Endothelial cell of umbilical vein (primary cell): Measurements from ENCODE around the gene CD46. TPM values are rescaled to one million over a fixed set of nuclear protein-coding genes. Genes with fewer than 3 reads are reported as not detected.

Experiments
- BruUV-seq: library from RNA; stranded (reverse); fragments of 400-500 nt; replicated peaks from 2 replicates; lab custom pipeline; 2021; lab: Mats Ljungman, UMichigan
- CTCF ChIA-PET: fragments of 300-600, 350-600 bp; sonication (Branson Sonifier 250); formaldehyde crosslinking; loops from one replicate; lab custom pipeline; 2021; ENCODE audit warnings: antibody characterized with exemption, inconsistent platforms; lab: Charles Lee
- POLR2A ChIA-PET: fragments of 300-600, 350-600 bp; sonication (Branson Sonifier 250); formaldehyde crosslinking; loops from one replicate; lab custom pipeline; 2021; ENCODE audit warnings: antibody characterized with exemption, inconsistent platforms; lab: Charles Lee
- DNase-seq: peaks from one replicate; pipeline ENCODE4 v3.0.0-alpha.2; 2011; ENCODE audit warnings: low read depth, low spot score
- FAIRE-seq: peaks from 2 replicates; lab custom pipeline; 2011; peaks lifted over from hg19 to GRCh38; lab: Jason Lieb, UNC
- H2AFZ ChIP-seq: 2 replicates; pipeline ENCODE4 v1.6.0; 2012; ENCODE audit warnings: low read depth, low read length, control low read depth, inconsistent platforms
- H3K27ac ChIP-seq: 2 replicates; pipeline ENCODE4 v1.5.1; 2011; ENCODE audit warnings: low read depth, mild to moderate bottlenecking, control low read depth, low read length, moderate library complexity; ENCODE audit not compliant: insufficient read depth
- H3K27me3 ChIP-seq, 2 experiments: 2 replicates each; pipeline versions ENCODE4 v1.6.0 to v1.6.1; 2011; ENCODE audit warnings: low read length in 2 of 2, mixed read lengths in 1 of 2; ENCODE audit not compliant: control insufficient read depth in 2 of 2, insufficient read depth in 2 of 2
- H3K36me3 ChIP-seq, 2 experiments: 2 replicates in 1 of 2; 3 replicates in 1 of 2; pipeline ENCODE4 v1.5.1; 2011; ENCODE audit warnings: low read length in 2 of 2, mild to moderate bottlenecking in 1 of 2, moderate library complexity in 1 of 2; ENCODE audit not compliant: control insufficient read depth in 2 of 2, insufficient read depth in 2 of 2; ENCODE audit errors: extremely low read depth in 1 of 2
- H3K4me1 ChIP-seq: 3 replicates; pipeline ENCODE4 v1.5.1; 2011; ENCODE audit warnings: mild to moderate bottlenecking, low read length; ENCODE audit not compliant: control insufficient read depth, insufficient read depth; ENCODE audit errors: extremely low read depth
- H3K4me2 ChIP-seq: 2 replicates; pipeline ENCODE4 v1.6.1; 2011; ENCODE audit warnings: low read length, control low read depth, mixed read lengths; ENCODE audit not compliant: insufficient read depth
- H3K4me3 ChIP-seq, 3 experiments: fragments of 200-600 bp in 1 of 3; sonication (generic), shearing (Covaris generic) in 1 of 3; replicated peaks in 1 of 3; 2 replicates each; pipeline ENCODE4 v1.5.1; 2011 to 2016; ENCODE audit warnings: control low read depth in 3 of 3, low read length in 3 of 3, mild to moderate bottlenecking in 2 of 3, inconsistent platforms in 1 of 3, low read depth in 1 of 3, moderate library complexity in 1 of 3; ENCODE audit not compliant: insufficient read depth in 1 of 3
- H3K79me2 ChIP-seq: 2 replicates; pipeline ENCODE4 v1.6.0; 2012; ENCODE audit warnings: low read length, inconsistent platforms; ENCODE audit not compliant: control insufficient read depth, insufficient read depth
- H3K9ac ChIP-seq: replicated peaks from 2 replicates; pipeline ENCODE3; 2011; ENCODE audit warnings: low read length, control low read depth; ENCODE audit not compliant: insufficient read depth; ENCODE audit errors: extremely low read depth
- H3K9me1 ChIP-seq: replicated peaks from 3 replicates; pipeline ENCODE4 v1.6.0; 2011; ENCODE audit warnings: mild to moderate bottlenecking, low read length; ENCODE audit not compliant: control insufficient read depth, insufficient read depth; ENCODE audit errors: extremely low read depth
- H3K9me3 ChIP-seq: replicated peaks from 2 replicates; pipeline ENCODE4 v1.5.1; 2012; ENCODE audit warnings: low read length, inconsistent platforms; ENCODE audit not compliant: control insufficient read depth, insufficient read depth
- H4K20me1 ChIP-seq: replicated peaks from 2 replicates; pipeline ENCODE3; 2011; ENCODE audit warnings: mild to moderate bottlenecking, low read length; ENCODE audit not compliant: control insufficient read depth, insufficient read depth; ENCODE audit errors: extremely low read depth
- EZH2 ChIP-seq: IDR thresholded peaks from 2 replicates; pipeline ENCODE4 v1.6.1; 2012; ENCODE audit warnings: borderline replicate concordance, low read depth, mild to moderate bottlenecking, moderate library complexity, low read length, inconsistent platforms; ENCODE audit not compliant: severe bottlenecking
- FOS ChIP-seq: IDR thresholded peaks from 2 replicates; pipeline ENCODE4 v1.6.1; 2011; ENCODE audit warnings: mild to moderate bottlenecking, low read length, moderate library complexity, borderline replicate concordance; ENCODE audit not compliant: insufficient read depth
- GATA2 ChIP-seq: IDR thresholded peaks from 2 replicates; pipeline ENCODE4 v1.7.0; 2011; ENCODE audit warnings: low read depth, mild to moderate bottlenecking, moderate library complexity, mixed read lengths, low read length; ENCODE audit not compliant: insufficient read length, insufficient read depth
- JUN ChIP-seq: IDR thresholded peaks from 2 replicates; pipeline ENCODE4 v1.6.1; 2011; ENCODE audit warnings: borderline replicate concordance, low read depth; ENCODE audit not compliant: insufficient read length, insufficient read depth
- MAX ChIP-seq: IDR thresholded peaks from 2 replicates; pipeline ENCODE4 v1.6.1; 2011; ENCODE audit not compliant: insufficient read depth, insufficient read length
- MYC ChIP-seq: IDR thresholded peaks from one replicate; pipeline ENCODE4 v1.6.1; 2011; ENCODE audit warnings: mild to moderate bottlenecking, low read depth, low read length
- POLR2A ChIP-seq: IDR thresholded peaks from 2 replicates; pipeline ENCODE4 v1.6.1; 2012; ENCODE audit warnings: low read depth, mild to moderate bottlenecking, control low read depth, low read length
- POLR2AphosphoS5 ChIP-seq: IDR thresholded peaks from 2 replicates; pipeline ENCODE4 v1.6.1; 2012; ENCODE audit warnings: low read depth, mild to moderate bottlenecking, control low read depth, low read length, moderate library complexity; ENCODE audit not compliant: insufficient read depth
- dilution Hi-C: fragments of 300-500 bp; cut with MboI; formaldehyde crosslinking; loops from one replicate; pipeline ENCODE4 v1.15.0; 2019; ENCODE audit warnings: low sequenced_read_pairs; ENCODE audit not compliant: extremely low pct_ligation_motif_present
- intact Hi-C: fragments of 100-400 bp; cut with micrococcal nuclease; formaldehyde crosslinking; loops from one replicate; pipeline ENCODE4 v1.10.0; 2022
- polyA plus RNA-seq, 4 experiments: library from polyadenylated mRNA; depleted of rRNA in 3 of 4; stranded (reverse) in 3 of 4; unstranded in 1 of 4; fragments of >200 nt; gene quantifications; 2 replicates each; pipeline versions ENCODE4 v1.2.1 to v1.2.3, GENCODE V29; 2011 to 2012; ENCODE audit warnings: missing spikeins in 1 of 4
- total RNA-seq: library from RNA; stranded (reverse); gene quantifications from 2 replicates; pipeline ENCODE4 v1.2.3, GENCODE V29; 2021
- TF ChIP-seq, protein P1 (sequence below), 2 donors: IDR thresholded peaks; 1 replicate in 1 of 2; 2 replicates in 1 of 2; pipeline ENCODE4 v1.5.1; 2011; ENCODE audit warnings: low read length in 2 of 2, mild to moderate bottlenecking in 2 of 2, moderate library complexity in 2 of 2, control low read depth in 1 of 2, inconsistent platforms in 1 of 2, low read depth in 1 of 2; ENCODE audit not compliant: insufficient read depth in 1 of 2; ENCODE audit errors: extremely low read depth in 1 of 2

CD46 gene
- total and polyA plus RNA-seq, 2 donors (not counting 3 experiments of a cell fraction or from before 2014, with no cell fraction given) = 134 to 256 TPM

GRCh38 chr1:207817778-207818751 lies 66.2 kb downstream of the CD46 start:
- H2AFZ ChIP-seq = no peak overlapping the region
- no TSS peak for BruUV-seq
- no peaks in the 10 kb centered on the region for H3K27me3 ChIP-seq
- peaks cover 19% of the 10 kb centered on the region for H3K79me2 ChIP-seq
- DNase-seq (no peak), FAIRE-seq (no peak)
- no peaks in the 10 kb centered on the region for H3K9me3 ChIP-seq
- dilution Hi-C loops (no loop called here), intact Hi-C loops (no loop called here)
- peak overlapping the region; percentile 70 for H3K27ac ChIP-seq
- H3K4me3 ChIP-seq = no peak overlapping the region
- H3K9ac ChIP-seq = peak overlapping the region; percentile 54
- ChIA-PET POLR2A (no interaction called here), CTCF (interaction anchor here (0.6 to 4.1 kb wide), 13 partner anchors 7 to 204 kb away, joined by 3 to 29 read pairs (median 4); no protein-coding TSS in a partner anchor)
- H4K20me1 ChIP-seq = no peaks in the 10 kb centered on the region
- TF ChIP-seq JUN (no peak), MAX (no peak), POLR2AphosphoS5 (no peak), EZH2 (no peak), POLR2A (no peak), MYC (no peak), FOS (no peak), GATA2 (no peak)
- TF ChIP-seq, protein P1, sequence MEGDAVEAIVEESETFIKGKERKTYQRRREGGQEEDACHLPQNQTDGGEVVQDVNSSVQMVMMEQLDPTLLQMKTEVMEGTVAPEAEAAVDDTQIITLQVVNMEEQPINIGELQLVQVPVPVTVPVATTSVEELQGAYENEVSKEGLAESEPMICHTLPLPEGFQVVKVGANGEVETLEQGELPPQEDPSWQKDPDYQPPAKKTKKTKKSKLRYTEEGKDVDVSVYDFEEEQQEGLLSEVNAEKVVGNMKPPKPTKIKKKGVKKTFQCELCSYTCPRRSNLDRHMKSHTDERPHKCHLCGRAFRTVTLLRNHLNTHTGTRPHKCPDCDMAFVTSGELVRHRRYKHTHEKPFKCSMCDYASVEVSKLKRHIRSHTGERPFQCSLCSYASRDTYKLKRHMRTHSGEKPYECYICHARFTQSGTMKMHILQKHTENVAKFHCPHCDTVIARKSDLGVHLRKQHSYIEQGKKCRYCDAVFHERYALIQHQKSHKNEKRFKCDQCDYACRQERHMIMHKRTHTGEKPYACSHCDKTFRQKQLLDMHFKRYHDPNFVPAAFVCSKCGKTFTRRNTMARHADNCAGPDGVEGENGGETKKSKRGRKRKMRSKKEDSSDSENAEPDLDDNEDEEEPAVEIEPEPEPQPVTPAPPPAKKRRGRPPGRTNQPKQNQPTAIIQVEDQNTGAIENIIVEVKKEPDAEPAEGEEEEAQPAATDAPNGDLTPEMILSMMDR (IDR thresholded peaks at IDR 0.05; ENCODE audit: extremely low read depth in 1 of 2, insufficient read depth in 1 of 2, low read depth in 1 of 2, low read length in 2 of 2) = no peak
- H3K36me3 ChIP-seq = peaks cover 0 to 6% of the 10 kb centered on the region in 2 experiments
- H3K4me1 ChIP-seq = peaks cover 30% of the 10 kb centered on the region
- H3K4me2 ChIP-seq = no peak overlapping the region
- H3K9me1 ChIP-seq = no peaks in the 10 kb centered on the region
